VCaP (cell line): ENCODE measurements around the gene RLN3.
"Not testable (repeated sequence)": the region's sequence is repeated elsewhere in the genome, so short reads cannot be mapped to it uniquely, and the experiment has no call there.

ENCODE experiments used
- H3K27ac ChIP-seq: fragments of 450-650 bp; 2 replicates; pipeline ENCODE4 v1.5.1; 2017
- TF ChIP-seq, protein P1 (sequence below): fragments of 450-650 bp; conservative IDR thresholded peaks from 2 replicates; pipeline ENCODE4 v1.5.1; 2017; ENCODE audit warnings: mild to moderate bottlenecking, moderate library complexity

The RLN3 gene

DNA sequence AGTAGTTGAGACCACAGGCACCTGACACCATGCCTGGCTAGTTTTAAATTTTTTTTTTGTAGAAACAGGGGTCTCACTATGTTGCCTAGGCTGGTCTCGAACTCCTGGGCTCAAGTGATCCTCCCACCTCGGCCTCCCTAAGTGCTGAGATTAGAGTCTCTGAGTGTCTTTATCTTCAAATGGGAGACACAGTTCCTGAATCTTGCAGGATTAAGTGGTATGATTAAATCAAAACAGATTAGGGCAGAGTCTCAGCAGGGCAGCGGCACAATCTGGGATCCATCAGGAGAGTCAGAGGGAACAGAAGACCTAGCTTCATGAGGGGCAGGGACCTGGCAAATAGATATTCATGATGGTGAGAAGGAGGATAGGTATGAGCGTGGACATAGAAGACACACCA is 953 bp downstream of the RLN3 start:
- TF ChIP-seq, protein P1, sequence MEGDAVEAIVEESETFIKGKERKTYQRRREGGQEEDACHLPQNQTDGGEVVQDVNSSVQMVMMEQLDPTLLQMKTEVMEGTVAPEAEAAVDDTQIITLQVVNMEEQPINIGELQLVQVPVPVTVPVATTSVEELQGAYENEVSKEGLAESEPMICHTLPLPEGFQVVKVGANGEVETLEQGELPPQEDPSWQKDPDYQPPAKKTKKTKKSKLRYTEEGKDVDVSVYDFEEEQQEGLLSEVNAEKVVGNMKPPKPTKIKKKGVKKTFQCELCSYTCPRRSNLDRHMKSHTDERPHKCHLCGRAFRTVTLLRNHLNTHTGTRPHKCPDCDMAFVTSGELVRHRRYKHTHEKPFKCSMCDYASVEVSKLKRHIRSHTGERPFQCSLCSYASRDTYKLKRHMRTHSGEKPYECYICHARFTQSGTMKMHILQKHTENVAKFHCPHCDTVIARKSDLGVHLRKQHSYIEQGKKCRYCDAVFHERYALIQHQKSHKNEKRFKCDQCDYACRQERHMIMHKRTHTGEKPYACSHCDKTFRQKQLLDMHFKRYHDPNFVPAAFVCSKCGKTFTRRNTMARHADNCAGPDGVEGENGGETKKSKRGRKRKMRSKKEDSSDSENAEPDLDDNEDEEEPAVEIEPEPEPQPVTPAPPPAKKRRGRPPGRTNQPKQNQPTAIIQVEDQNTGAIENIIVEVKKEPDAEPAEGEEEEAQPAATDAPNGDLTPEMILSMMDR = no peak
- H3K27ac ChIP-seq = no peak overlapping the region

- no peak overlapping the region; the same call in 1 of the 2 replicates for H3K27ac ChIP-seq
- TF ChIP-seq, protein P1 = no peak
Measured at GRCh38 chr19:14030997-14031718, 3.2 kb downstream of the RLN3 start.

- H3K27ac ChIP-seq = no peak within 1 kb of the TSS; the same call in 1 of the 2 replicates
- TF ChIP-seq, protein P1 = peak; percentile 59
Measured at GRCh38 chr19:14031719-14032480, 4.0 kb downstream of the RLN3 start, which contains the start of gene IL27RA. IL27RA (plus strand) TSS chr19:14031762; CDS start chr19:14031873, 111 bp downstream.

GRCh38 chr19:14033946-14034345 is 6.0 kb downstream of the RLN3 start:
- H3K27ac ChIP-seq = no peak overlapping the region
- TF ChIP-seq, protein P1 = no peak

GRCh38 chr19:14035159-14035558 is 7.2 kb downstream of the RLN3 start:
- H3K27ac ChIP-seq = not testable (repeated sequence)

- no peak overlapping the region for H3K27ac ChIP-seq
- TF ChIP-seq, protein P1 = no peak
Measured at GRCh38 chr19:14035706-14036105, 7.8 kb downstream of the RLN3 start.

DNA sequence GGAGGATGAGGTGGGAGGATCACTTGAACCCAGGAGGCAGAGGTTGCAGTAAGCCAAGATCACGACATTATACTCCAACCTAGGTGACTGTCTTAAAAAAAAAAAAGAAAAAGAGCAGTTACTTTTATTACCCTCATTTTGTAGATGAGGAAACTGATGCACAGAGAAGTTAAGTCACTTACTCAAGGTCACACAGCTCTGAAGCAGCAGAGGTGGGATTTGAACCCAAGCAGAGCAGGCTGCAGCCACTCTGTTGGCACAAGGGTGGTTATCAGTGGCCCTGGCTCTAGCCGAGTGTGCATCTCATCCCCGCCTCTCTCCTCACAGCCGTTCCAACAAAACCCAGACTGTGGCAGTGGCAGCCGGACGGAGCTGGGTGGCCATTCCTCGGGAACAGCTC is 11.2 kb downstream of the RLN3 start:
- TF ChIP-seq, protein P1 = no peak
- H3K27ac ChIP-seq = no peak overlapping the region
